ENCODE measurements around the gene ZNF423.

The ZNF423 gene

GRCh38 chr16:49748322-49748721 lies 107.6 kb downstream of the ZNF423 start:
- TF ChIP-seq FOXP2 (optimal IDR thresholded peaks at IDR 0.05; ENCODE audit: borderline replicate concordance, extremely low read depth, extremely low read length, insufficient read depth) = no peak
- no peak for TF ChIP-seq TAF1 (IDR thresholded peaks at IDR 0.05; ENCODE audit: borderline replicate concordance, insufficient read depth, low read length)
- no peak for TF ChIP-seq REST (IDR thresholded peaks at IDR 0.05; ENCODE audit: insufficient read depth in 1 of 2, low read depth in 2 of 2, low read length in 2 of 2)
- TF ChIP-seq SIN3A (IDR thresholded peaks at IDR 0.05; ENCODE audit: borderline replicate concordance, insufficient read depth, low read length) = no peak

- TF ChIP-seq REST (IDR thresholded peaks at IDR 0.05; ENCODE audit: insufficient read depth in 1 of 2, low read depth in 2 of 2, low read length in 2 of 2) (no peak), POLR2AphosphoS5 (IDR thresholded peaks at IDR 0.05; ENCODE audit: low read depth, low read length) (no peak), TAF1 (IDR thresholded peaks at IDR 0.05; ENCODE audit: borderline replicate concordance, insufficient read depth, low read length) (no peak), SIN3A (IDR thresholded peaks at IDR 0.05; ENCODE audit: borderline replicate concordance, insufficient read depth, low read length) (no peak), FOXP2 (optimal IDR thresholded peaks at IDR 0.05; ENCODE audit: borderline replicate concordance, extremely low read depth, extremely low read length, insufficient read depth) (no peak)
Measured at GRCh38 chr16:49747654-49748053, 108.3 kb downstream of the ZNF423 start.

GRCh38 chr16:49746545-49746944 lies 109.4 kb downstream of the ZNF423 start:
- TF ChIP-seq SIN3A (IDR thresholded peaks at IDR 0.05; ENCODE audit: borderline replicate concordance, insufficient read depth, low read length) = no peak
- TF ChIP-seq TAF1 (IDR thresholded peaks at IDR 0.05; ENCODE audit: borderline replicate concordance, insufficient read depth, low read length) = no peak
- no peak for TF ChIP-seq REST (IDR thresholded peaks at IDR 0.05; ENCODE audit: insufficient read depth in 1 of 2, low read depth in 2 of 2, low read length in 2 of 2)
- TF ChIP-seq POLR2AphosphoS5 (IDR thresholded peaks at IDR 0.05; ENCODE audit: low read depth, low read length) = no peak
- no peak for TF ChIP-seq FOXP2 (optimal IDR thresholded peaks at IDR 0.05; ENCODE audit: borderline replicate concordance, extremely low read depth, extremely low read length, insufficient read depth)

GRCh38 chr16:49745311-49745747 lies 110.6 kb downstream of the ZNF423 start:
- TF ChIP-seq FOXP2 (optimal IDR thresholded peaks at IDR 0.05; ENCODE audit: borderline replicate concordance, extremely low read depth, extremely low read length, insufficient read depth) (no peak), SIN3A (IDR thresholded peaks at IDR 0.05; ENCODE audit: borderline replicate concordance, insufficient read depth, low read length) (no peak), POLR2AphosphoS5 (IDR thresholded peaks at IDR 0.05; ENCODE audit: low read depth, low read length) (no peak), REST (IDR thresholded peaks at IDR 0.05; ENCODE audit: insufficient read depth in 1 of 2, low read depth in 2 of 2, low read length in 2 of 2) (no peak), TAF1 (IDR thresholded peaks at IDR 0.05; ENCODE audit: borderline replicate concordance, insufficient read depth, low read length) (no peak)

Data from PFSK-1 (cell line).